ENCODE measurements around the gene ZNF593OS. TPM values are rescaled to one million over a fixed set of nuclear protein-coding genes. Genes with fewer than 3 reads are reported as not detected.

The ZNF593OS gene
- total and polyA plus RNA-seq, 2 of the 8 experiments (the other 6 are each of a cell fraction or from before 2014, with no cell fraction given): not detected

- TF ChIP-seq TEAD4 (IDR thresholded peaks at IDR 0.05; ENCODE audit: low read depth, low read length): peak; percentile 92
- peak; percentile 40 to 62 (median 49) for TF ChIP-seq CTCF (IDR thresholded peaks at IDR 0.05; ENCODE audit: control extremely low read depth in 1 of 3, insufficient read depth in 1 of 3, low read depth in 1 of 3, low read length in 3 of 3)
- TF ChIP-seq TBP (IDR thresholded peaks at IDR 0.05; ENCODE audit: low read depth, low read length): peak; percentile 47
These were observed 5.6 kb upstream of the ZNF593OS start, which contains the start of gene CNKSR1 (continued) for GRCh38 chr1:26177182-26177684.

All from H1 (cell line).